Left ventricle myocardium superior (tissue), 1 donor: ENCODE data around the gene ATG5. TPM values are rescaled to one million over a fixed set of nuclear protein-coding genes. Genes with fewer than 3 reads are reported as not detected.
A peak's percentile ranks its signal among the peaks of the same experiment; 100 is the strongest.

Experiments
- ATAC-seq: fragments of 200-7000 bp; cut with Tn5 transposase; one replicate; pipeline ENCODE4 v1.9.1; 2020; ENCODE audit warnings: mild to moderate bottlenecking, moderate library complexity
- DNase-seq: peaks from one replicate; pipeline ENCODE4 v3.0.0-alpha.2; 2020
- intact Hi-C: fragments of 100-400 bp; cut with micrococcal nuclease; formaldehyde crosslinking; loops from one replicate; pipeline ENCODE4 v1.11.0; 2022
- long read RNA-seq: library from polyadenylated mRNA; unstranded; transcript quantifications from one replicate; pipeline ENCODE4 v2.0.0, GENCODE V29; 2021
- total RNA-seq: library from RNA; stranded (reverse); fragmentation: NEBNext Ultra II Directional; extraction: Animal tissue kit (Norgen Biotek cat#: 25700); gene quantifications from one replicate; pipeline ENCODE4 v1.2.1, GENCODE V29; 2021
- donor health status: DM: no; HTN: yes; CAD: no; lungs with severe emphysema.

The ATG5 gene
- 16.6 TPM for total RNA-seq
- long read RNA-seq, transcript ATG5-208 (7 exons, 3,035 nt): minor isoform, 5 of 43 reads
- long read RNA-seq, transcript ATG5-204 (8 exons, 3,216 nt): major isoform, 32 of 43 reads
- long read RNA-seq, partial matches to known transcripts: 0 of 43 reads
- long read RNA-seq, other reads (novel, unspliced or antisense): 6 of 43 reads

GRCh38 chr6:106325336-106326178 is at the start of gene ATG5:
TSS of gene ATG5 (minus strand) at chr6:106325760. CDS start at chr6:106316208, 9,552 bp downstream.
- DNase-seq: peak; percentile 100
- peak; percentile 99 for ATAC-seq
- intact Hi-C loops: no loop called here

- intact Hi-C loops: no loop called here
- DNase-seq (no peak), ATAC-seq (no peak)
Observed at GRCh38 chr6:106373502-106374239, 48.1 kb upstream of the ATG5 start.

DNA sequence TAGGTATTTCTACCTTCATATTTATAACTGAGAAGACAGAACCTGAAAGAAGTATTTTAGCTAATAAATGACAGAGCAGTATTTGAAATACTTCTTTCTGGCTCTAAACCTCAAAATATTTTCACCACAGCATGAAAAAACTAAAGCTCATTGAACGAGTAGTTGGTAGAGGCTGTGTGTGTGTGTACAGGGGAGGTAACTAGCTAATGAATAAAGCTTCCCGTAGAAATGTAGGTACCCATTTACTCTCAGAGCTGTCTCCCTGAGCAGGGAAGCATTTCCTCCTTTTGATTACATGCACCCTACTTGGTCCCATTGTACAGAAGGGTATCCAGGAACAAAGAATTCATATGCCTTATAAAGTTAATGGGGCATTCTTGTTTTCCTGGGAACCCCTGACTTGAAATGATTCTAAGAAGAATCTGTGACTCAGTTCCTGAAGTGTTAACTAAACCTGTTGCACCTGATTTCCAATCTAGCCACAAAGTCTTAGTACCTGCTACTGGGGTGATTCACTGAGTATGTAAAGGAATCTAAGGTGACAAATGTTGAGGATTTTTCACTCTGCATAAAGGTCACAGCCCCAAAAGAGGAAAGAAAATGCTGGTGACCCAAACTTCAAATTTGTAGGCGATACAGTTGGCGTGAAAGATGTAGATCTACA is 47.4 kb upstream of the ATG5 start:
- DNase-seq (no peak), ATAC-seq (no peak)
- intact Hi-C loops: no loop called here

- ATAC-seq (no peak), DNase-seq (no peak)
- intact Hi-C loops: no loop called here
Observed at GRCh38 chr6:106370639-106371038, 45.1 kb upstream of the ATG5 start.

- DNase-seq (no peak), ATAC-seq (no peak)
- intact Hi-C loops: no loop called here
Observed at GRCh38 chr6:106369739-106370138, 44.2 kb upstream of the ATG5 start.

DNA sequence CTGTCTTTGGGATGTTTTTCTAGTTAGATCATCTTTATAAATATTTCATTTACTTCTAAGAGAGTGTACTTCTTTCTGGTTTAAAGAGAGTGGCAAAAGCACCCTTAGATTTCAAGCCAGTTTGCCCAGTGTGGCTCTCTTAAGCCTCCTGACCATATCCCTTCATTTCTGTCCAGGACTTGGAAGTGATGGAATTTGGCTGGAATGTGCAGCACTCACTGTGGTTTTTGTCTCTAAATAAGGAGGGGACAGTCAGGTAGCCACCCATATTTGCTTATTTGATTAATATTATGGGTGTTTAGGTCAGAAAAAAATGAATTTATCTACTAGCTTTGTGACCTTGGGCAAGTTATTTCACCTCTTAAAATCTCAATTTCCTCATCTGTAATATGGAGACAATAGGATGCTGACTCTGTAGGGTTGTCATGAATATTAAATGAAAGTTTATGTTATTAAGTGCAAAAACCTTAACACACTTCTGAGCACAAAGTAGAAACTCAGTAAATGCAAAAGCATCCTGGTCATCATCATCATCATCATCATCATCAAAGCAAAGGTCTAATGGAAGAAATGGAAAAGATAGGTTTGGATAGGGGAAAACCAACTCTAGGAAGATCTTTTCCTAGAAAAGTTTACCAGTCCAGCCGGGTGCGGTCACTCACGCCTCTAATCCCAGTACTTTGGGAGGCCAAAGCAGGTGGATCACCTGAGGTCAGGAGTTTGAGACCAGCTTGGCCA is 38.0 kb upstream of the ATG5 start:
- DNase-seq (no peak), ATAC-seq (no peak)
- intact Hi-C loops: no loop called here

DNA sequence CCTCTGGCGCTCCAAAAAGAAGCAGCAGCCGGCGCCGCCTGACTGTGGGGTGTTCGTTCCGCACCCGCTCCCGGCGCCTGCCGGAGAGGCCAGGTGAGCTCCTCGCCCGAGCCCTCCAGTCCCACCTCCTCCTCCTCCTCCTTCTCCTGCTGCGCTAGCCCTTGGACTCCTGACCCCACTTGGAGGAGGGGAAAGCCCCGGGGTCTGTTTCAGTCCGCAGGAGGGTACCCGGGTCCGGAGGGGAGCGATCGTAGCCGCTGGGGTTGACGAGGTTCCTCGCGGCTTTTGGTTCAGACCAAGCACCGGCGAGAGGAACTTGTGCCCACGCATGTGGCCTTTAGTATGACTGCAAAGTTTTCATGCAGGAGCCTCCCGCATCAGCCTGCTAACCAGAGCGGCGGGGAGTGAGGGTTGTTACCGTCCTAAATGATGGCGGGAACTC is 35.5 kb upstream of the ATG5 start:
- ATAC-seq: no peak

GRCh38 chr6:106360410-106360988 is 34.9 kb upstream of the ATG5 start, which contains the start of gene CRYBG1:
TSS of gene CRYBG1 (plus strand) at chr6:106360717. CDS start at chr6:106360909, 192 bp downstream.
- DNase-seq (peak; percentile 44), ATAC-seq (peak; percentile 78)
- intact Hi-C loops: no loop called here

More for the DNA sequence above, 35.5 kb upstream of the ATG5 start:
- DNase-seq: no peak
- intact Hi-C loops: no loop called here

- intact Hi-C loops: no loop called here
- no peak for DNase-seq
- ATAC-seq: no peak
Observed at GRCh38 chr6:106359959-106360409, 34.4 kb upstream of the ATG5 start.

DNA sequence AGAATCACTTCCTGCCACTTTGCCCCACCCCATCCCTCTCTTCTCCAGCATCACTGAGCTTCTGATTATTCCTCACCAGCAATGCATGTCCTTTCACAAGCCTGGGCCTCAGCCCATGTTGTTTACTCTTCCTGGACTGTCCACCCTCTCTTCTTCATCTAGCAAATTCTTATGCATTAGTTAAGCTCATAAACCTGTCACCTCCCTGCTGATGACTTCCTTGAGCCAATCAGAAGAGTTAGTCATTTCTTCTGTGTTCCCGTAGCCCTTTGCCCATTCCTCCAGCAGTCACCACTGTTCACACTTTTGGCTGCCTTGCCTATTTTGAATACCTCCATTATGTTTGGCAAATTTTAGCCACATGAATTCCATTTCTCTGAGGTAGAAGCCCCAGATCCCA is 30.8 kb upstream of the ATG5 start:
- no peak for DNase-seq
- ATAC-seq: no peak
- intact Hi-C loops: no loop called here

DNA sequence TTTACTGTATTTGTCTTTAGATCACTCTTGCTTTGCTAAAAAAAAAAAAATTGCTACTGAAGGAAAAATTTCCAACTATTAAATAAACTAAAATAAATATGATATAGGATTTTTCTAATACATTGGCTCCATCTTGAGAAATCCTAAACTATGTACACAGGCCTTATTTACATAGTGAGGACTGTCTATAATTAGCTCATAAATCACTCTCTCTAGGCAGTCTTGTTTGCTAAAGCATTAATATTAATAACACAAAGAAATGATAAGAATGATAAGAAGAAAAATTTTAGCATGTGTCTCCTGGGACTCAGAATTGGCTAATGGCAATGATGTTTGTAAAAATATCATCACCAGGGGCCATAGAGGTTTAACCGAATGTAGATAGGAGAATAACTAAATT is 21.7 kb upstream of the ATG5 start:
- DNase-seq (no peak), ATAC-seq (no peak)
- intact Hi-C loops: loop anchor here (10.0 kb wide), 1 partner anchor 218 kb away; no protein-coding TSS in a partner anchor

DNA sequence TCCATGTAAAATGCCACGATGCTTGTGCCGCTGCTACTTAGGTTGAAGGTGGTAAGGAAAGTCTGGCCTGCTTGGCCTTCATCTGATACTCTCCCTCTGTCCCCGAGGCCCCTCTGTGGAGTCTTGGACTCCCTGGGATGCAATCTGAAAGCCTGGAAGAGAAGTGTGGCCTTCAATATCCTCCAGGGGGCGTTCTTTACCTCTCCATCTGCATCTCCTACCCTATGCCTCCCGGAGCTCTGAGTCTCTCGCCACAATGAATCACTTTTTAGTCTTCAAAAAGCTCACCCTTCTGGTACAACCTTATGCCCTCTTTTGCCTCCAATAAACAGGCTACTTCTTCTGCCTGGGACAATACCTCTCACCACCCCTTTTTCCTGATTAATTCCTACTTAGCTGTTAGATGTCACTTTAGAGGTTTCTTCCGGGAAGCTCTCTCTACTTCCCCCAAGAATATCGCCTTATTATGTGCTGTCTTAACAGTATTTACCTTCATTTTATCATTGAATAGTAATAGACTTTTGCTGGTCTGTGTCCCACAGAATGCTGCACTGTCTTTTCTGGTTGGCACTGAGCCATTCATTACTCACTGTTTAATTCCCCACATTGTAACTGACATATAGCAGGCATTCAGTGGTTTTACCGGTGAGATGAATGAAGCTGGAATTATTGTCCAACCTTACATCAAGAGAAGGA is 13.9 kb upstream of the ATG5 start:
- ATAC-seq: peak; percentile 87
- no peak for DNase-seq
- intact Hi-C loops: loop anchor here (10.0 kb wide), 1 partner anchor 225 kb away; no protein-coding TSS in a partner anchor

- peak; percentile 48 for ATAC-seq
- DNase-seq: peak; percentile 31
- intact Hi-C loops: no loop called here
Observed at GRCh38 chr6:106334646-106335448, 9.3 kb upstream of the ATG5 start.

DNA sequence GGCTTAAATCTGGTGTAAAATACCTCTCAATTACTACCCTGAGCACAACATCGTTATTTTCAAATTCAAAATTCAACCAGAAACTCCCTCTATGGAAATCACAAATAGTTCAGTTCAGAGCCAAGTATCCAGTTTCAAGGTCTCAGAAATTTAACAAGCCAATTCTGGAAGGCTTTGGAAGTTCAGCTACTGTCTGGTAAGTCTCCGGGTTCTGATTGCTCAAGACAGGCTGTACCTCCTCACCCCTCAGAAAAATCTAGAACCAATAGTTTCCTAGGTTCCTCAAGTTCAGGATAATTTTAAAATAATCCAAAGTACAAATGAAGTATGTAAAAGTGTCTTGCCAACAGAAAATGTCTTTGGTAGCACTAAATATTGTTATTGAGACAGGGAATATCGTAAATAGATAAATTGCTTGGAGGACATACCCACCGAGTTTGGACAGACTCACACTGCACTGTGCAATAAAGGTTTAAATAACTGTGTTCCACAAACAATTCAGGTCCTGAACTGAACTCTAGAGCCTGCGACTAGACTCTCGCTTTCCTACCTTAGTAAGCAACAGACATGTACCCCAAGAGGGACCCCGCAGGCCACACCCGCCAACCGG is 729 bp downstream of the ATG5 start:
- intact Hi-C loops: no loop called here
- ATAC-seq: no peak
- DNase-seq: no peak

- intact Hi-C loops: no loop called here
- DNase-seq: no peak
Observed at GRCh38 chr6:106321940-106322339, 3.6 kb downstream of the ATG5 start.

GRCh38 chr6:106318851-106319250 is 6.7 kb downstream of the ATG5 start:
- ATAC-seq (no peak), DNase-seq (no peak)
- intact Hi-C loops: no loop called here

More at GRCh38 chr6:106321940-106322339, 3.6 kb downstream of the ATG5 start:
- ATAC-seq: no peak
